Thyroid gland (tissue), 4 donors: ENCODE data around the gene UBN1. TPM values are rescaled to one million over a fixed set of nuclear protein-coding genes. Genes with fewer than 3 reads are reported as not detected.

Source experiments
- DNase-seq, 2 donors: peaks; one replicate each; pipeline ENCODE4 v3.0.0-alpha.2; 2019
- H3K27ac ChIP-seq, 3 donors: fragments of 200-600 bp; sonication (generic); 1 replicate in 2 of 3; 2 replicates in 1 of 3; pipeline ENCODE4 v1.5.1; 2016 to 2019; ENCODE audit warnings: mild to moderate bottlenecking in 1 of 3, moderate library complexity in 1 of 3
- H3K27me3 ChIP-seq: fragments of 200-600 bp; sonication (generic); one replicate; pipeline ENCODE4 v1.5.1; 2019
- H3K36me3 ChIP-seq, 2 donors: fragments of 200-600 bp; sonication (generic); one replicate each; pipeline ENCODE4 v1.5.1; 2016 to 2019
- H3K4me1 ChIP-seq, 2 donors: fragments of 200-600 bp; sonication (generic); one replicate each; pipeline ENCODE4 v1.5.1; 2017 to 2019
- H3K4me3 ChIP-seq, 3 donors: fragments of 200-600 bp; sonication (generic); replicated peaks in 1 of 3; 1 replicate in 2 of 3; 2 replicates in 1 of 3; pipeline ENCODE4 v1.5.1; 2016; ENCODE audit warnings: mild to moderate bottlenecking in 1 of 3
- H3K9me3 ChIP-seq: fragments of 200-600 bp; sonication (generic); one replicate; pipeline ENCODE4 v1.5.1; 2017
- POLR2A ChIP-seq, 2 donors: fragments of 450-650 bp; IDR thresholded peaks; one replicate each; pipeline ENCODE4 v1.6.1; 2017; ENCODE audit warnings: antibody characterized with exemption in 2 of 2, mild to moderate bottlenecking in 2 of 2, moderate library complexity in 1 of 2
- WGBS, 2 donors: methylation state at CpG; one replicate each; pipeline ENCODE4 v1.1.5; 2017; 5-methylcytosine and 5-hydroxymethylcytosine counted together
- intact Hi-C: fragments of 100-400 bp; cut with DNase I; formaldehyde crosslinking; loops from one replicate; pipeline ENCODE4 v1.15.1; 2023
- total RNA-seq, 4 donors: library from RNA; depleted of rRNA; stranded (reverse); fragments of >200 nt; gene quantifications; one replicate each; pipeline ENCODE4 v1.2.3, GENCODE V29; 2016
- TF ChIP-seq, protein P1 (sequence below), 6 experiments: fragments of 200-600 bp in 3 of 6; fragments of 450-650 bp in 3 of 6; sonication (generic) in 3 of 6; IDR thresholded peaks; one replicate each; pipeline ENCODE4 v1.5.1; 2016 to 2019; ENCODE audit warnings: antibody characterized with exemption in 6 of 6, mild to moderate bottlenecking in 2 of 6, inconsistent platforms in 1 of 6, moderate library complexity in 1 of 6

UBN1 gene
- total RNA-seq, 4 donors from 2014 or later, result 27.9 to 40.7 (median 30.5) TPM

DNA sequence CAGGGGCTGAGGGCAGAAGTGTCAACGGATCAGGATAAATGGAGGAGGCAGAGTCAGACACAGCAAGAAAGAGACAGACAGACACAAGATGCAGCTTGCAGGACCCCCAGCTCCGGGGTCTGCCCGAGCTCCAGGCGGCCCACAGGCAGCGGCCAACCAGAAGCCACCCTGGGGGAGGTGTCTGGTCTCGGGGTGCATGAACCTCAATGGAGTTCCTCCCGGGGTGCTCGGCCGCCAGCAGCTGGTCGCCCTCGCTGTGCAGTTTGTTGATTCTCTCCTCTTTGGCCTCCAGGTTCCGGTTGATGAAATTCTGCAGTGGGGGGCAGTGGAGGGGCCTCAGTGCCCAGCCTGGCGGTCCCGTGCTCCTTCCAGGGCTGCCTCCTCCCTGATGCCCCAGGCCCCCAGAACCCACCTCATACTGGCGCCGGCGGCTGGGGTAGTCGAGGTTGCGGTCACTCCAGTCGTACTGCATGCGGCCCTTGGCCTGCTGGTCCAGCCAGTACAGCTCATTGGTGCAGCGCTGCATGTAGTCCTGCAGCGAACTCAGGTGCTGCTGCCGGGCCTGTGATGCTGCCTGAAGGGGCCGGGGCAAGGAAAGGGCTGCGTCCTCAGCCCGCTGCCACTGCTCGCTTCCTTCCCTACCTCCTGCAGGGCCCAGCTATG is 51.7 kb downstream of the UBN1 start:
- Histone ChIP-seq H3K27ac (no peak overlapping the region), H3K4me3 (no peak overlapping the region), H3K36me3 (peaks cover 30 to 35% of the 10 kb centered on the region in 2 donors), H3K27me3 (no peaks in the 10 kb centered on the region), H3K4me1 (no peaks in the 10 kb centered on the region), H3K9me3 (no peaks in the 10 kb centered on the region)
- no peak for DNase-seq
- no peak for TF ChIP-seq POLR2A (IDR thresholded peaks at IDR 0.05)
- TF ChIP-seq, protein P1, sequence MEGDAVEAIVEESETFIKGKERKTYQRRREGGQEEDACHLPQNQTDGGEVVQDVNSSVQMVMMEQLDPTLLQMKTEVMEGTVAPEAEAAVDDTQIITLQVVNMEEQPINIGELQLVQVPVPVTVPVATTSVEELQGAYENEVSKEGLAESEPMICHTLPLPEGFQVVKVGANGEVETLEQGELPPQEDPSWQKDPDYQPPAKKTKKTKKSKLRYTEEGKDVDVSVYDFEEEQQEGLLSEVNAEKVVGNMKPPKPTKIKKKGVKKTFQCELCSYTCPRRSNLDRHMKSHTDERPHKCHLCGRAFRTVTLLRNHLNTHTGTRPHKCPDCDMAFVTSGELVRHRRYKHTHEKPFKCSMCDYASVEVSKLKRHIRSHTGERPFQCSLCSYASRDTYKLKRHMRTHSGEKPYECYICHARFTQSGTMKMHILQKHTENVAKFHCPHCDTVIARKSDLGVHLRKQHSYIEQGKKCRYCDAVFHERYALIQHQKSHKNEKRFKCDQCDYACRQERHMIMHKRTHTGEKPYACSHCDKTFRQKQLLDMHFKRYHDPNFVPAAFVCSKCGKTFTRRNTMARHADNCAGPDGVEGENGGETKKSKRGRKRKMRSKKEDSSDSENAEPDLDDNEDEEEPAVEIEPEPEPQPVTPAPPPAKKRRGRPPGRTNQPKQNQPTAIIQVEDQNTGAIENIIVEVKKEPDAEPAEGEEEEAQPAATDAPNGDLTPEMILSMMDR (IDR thresholded peaks at IDR 0.05), result no peak
- intact Hi-C loops, result no loop called here
- WGBS, 2 donors, result 92 to 93% methylated on average over 16 to 22 of the region's 28 CpGs

DNA sequence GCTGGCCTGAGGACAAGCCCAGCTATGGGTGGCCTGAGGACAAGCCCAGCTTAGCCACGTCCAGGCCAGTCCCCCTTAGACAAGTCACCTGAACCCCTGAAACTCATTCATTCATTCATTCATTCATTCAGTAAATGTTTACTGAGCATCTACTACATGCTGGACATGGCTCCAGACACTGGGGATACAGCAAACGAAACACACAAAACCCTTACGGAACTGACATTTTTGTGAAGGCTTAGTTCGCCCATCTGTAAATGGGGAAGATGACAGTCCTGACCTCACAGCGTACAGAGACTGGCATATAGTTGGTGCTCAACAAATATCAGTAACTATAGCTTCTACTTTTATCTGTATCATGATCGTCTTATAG is 52.2 kb downstream of the UBN1 start:
- WGBS, 2 donors, result 80 to 82% methylated on average over 6 of the region's 6 CpGs
- no peaks in the 10 kb centered on the region for H3K4me1 ChIP-seq
- no peak overlapping the region for H3K4me3 ChIP-seq
- H3K9me3 ChIP-seq, result no peaks in the 10 kb centered on the region
- peaks cover 24 to 32% of the 10 kb centered on the region in 2 donors for H3K36me3 ChIP-seq
- no peak for DNase-seq
- no peak for TF ChIP-seq POLR2A (IDR thresholded peaks at IDR 0.05)
- TF ChIP-seq, protein P1 (IDR thresholded peaks at IDR 0.05), result no peak
- H3K27me3 ChIP-seq, result no peaks in the 10 kb centered on the region
- no peak overlapping the region for H3K27ac ChIP-seq
- intact Hi-C loops, result no loop called here

DNA sequence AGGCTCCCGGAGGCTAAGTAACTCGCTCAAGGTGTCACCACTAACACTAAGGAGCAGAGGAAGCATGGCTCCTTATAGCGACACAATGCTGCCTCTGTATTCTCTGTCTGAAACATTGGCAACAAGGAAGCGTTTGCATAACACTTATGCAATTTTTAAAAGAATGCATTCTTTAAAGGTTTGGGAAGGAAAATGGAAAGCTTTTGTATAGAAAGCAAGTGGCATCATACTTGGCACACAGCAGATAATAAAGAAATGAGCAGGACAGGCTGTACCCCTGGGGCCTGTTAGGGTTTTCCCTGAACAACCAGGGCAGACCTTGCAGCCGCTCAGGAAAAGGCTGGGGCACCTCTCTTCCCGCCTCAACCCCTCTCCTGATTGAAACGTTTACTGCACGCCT is 52.8 kb downstream of the UBN1 start:
- WGBS, 2 donors, result 61 to 76% methylated on average over 8 of the region's 8 CpGs
- H3K36me3 ChIP-seq, result peaks cover 21 to 26% of the 10 kb centered on the region in 2 donors
- TF ChIP-seq POLR2A (IDR thresholded peaks at IDR 0.05), result no peak
- TF ChIP-seq, protein P1 (IDR thresholded peaks at IDR 0.05), result no peak

DNA sequence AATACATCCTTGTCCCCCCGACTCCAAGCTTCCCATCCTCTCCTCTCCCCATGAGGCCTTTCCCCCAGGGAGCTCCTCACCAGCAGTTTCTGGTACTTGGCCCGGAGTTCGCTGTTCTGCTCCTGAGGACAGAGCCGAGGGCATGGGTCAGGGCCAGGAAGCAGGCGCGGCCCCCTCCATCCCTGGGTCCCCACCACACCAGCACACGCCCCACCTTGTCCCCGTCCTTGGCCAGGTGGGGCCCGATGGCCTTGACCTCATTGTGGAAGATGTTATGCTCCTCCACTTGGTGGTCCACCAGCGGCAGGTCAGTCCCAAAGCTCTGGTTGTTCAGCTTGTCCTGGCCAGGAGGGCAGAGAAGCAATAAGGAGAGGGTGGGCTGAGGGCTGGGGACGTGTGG is 53.5 kb downstream of the UBN1 start:
- no peak for TF ChIP-seq POLR2A (IDR thresholded peaks at IDR 0.05)
- TF ChIP-seq, protein P1 (IDR thresholded peaks at IDR 0.05), result no peak
- DNase-seq, result no peak
- no peaks in the 10 kb centered on the region for H3K9me3 ChIP-seq
- WGBS, 2 donors, result 89 to 91% methylated on average over 10 to 11 of the region's 11 CpGs
- no peak overlapping the region for H3K27ac ChIP-seq
- H3K27me3 ChIP-seq, result no peaks in the 10 kb centered on the region
- H3K4me1 ChIP-seq, result no peaks in the 10 kb centered on the region
- H3K4me3 ChIP-seq, result no peak overlapping the region
- intact Hi-C loops, result no loop called here
- H3K36me3 ChIP-seq, result peaks cover 14 to 22% of the 10 kb centered on the region in 2 donors

More for the DNA sequence above, 52.8 kb downstream of the UBN1 start:
- no peak for DNase-seq
- no peak overlapping the region for H3K27ac ChIP-seq
- H3K27me3 ChIP-seq, result no peaks in the 10 kb centered on the region
- no peaks in the 10 kb centered on the region for H3K4me1 ChIP-seq
- no peaks in the 10 kb centered on the region for H3K9me3 ChIP-seq
- intact Hi-C loops, result no loop called here
- H3K4me3 ChIP-seq, result no peak overlapping the region

DNA sequence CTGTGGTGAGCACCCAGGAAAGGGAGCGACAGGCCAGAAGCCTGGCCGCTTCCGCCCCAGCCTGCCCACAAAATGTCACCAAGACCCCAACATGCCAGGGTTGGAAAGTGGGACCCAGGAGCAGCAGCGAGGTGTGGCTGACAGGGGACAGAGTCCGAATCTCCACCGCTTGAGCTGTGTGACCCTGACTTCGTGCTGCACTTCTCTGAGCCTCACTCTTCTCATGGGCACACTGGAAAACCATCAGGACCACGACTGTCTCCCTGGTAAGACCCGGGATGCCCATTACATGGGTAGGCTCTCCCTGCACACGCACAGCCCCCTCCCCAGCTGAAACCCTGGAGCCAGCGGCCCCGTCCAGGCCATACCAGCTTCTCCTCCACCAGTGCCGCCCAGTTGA is 54.8 kb downstream of the UBN1 start:
- H3K36me3 ChIP-seq, result peaks cover 14 to 22% of the 10 kb centered on the region in 2 donors
- H3K27ac ChIP-seq, result no peak overlapping the region
- no peak overlapping the region for H3K4me3 ChIP-seq
- 93 to 97% methylated on average over 13 of the region's 13 CpGs for WGBS, 2 donors
- no peaks in the 10 kb centered on the region for H3K9me3 ChIP-seq
- H3K27me3 ChIP-seq, result no peaks in the 10 kb centered on the region
- DNase-seq, result no peak
- H3K4me1 ChIP-seq, result no peaks in the 10 kb centered on the region
- TF ChIP-seq POLR2A (IDR thresholded peaks at IDR 0.05), result no peak
- TF ChIP-seq, protein P1 (IDR thresholded peaks at IDR 0.05), result no peak
- intact Hi-C loops, result no loop called here
